ENCODE measurements around the gene NMRAL1.

GRCh38 chr16:4450430-4450829 lies 24.0 kb downstream of the NMRAL1 start:
- TF ChIP-seq CTCF (IDR thresholded peaks at IDR 0.05) = no peak
- TF ChIP-seq POLR2AphosphoS5 (IDR thresholded peaks at IDR 0.05; ENCODE audit: low read depth, low read length) = no peak
